HL-60 (cell line): ENCODE data around the gene CD58.

Experiments used
- DNase-seq, 2 experiments: peaks; one replicate each; pipeline ENCODE4 v3.0.0-alpha.2; 2010 to 2020; ENCODE audit warnings: low read depth in 1 of 2, low spot score in 1 of 2
- H3K27ac ChIP-seq: fragments of 250-450 bp; sonication (Bioruptor Pico); replicated peaks from 2 replicates; pipeline ENCODE4 v1.5.1; 2020; ENCODE audit warnings: mild to moderate bottlenecking, moderate library complexity
- H3K27me3 ChIP-seq: fragments of 250-450 bp; sonication (Bioruptor Pico); 2 replicates; pipeline ENCODE4 v1.5.1; 2021; ENCODE audit warnings: mild to moderate bottlenecking, moderate library complexity; ENCODE audit not compliant: insufficient read depth, poor library complexity, severe bottlenecking
- H3K4me3 ChIP-seq: replicated peaks from 2 replicates; pipeline ENCODE4 v1.5.1; 2011; ENCODE audit warnings: mild to moderate bottlenecking, control low read depth, low read length; ENCODE audit not compliant: insufficient read depth
- CTCF ChIP-seq: IDR thresholded peaks from one replicate; pipeline ENCODE4 v1.5.1; 2011; ENCODE audit warnings: low read length, control low read depth, inconsistent platforms; ENCODE audit not compliant: insufficient read depth
- GABPA ChIP-seq: IDR thresholded peaks from 2 replicates; pipeline ENCODE4 v1.6.1; 2012; ENCODE audit warnings: low read depth
- POLR2AphosphoS5 ChIP-seq: IDR thresholded peaks from 2 replicates; pipeline ENCODE4 v1.6.1; 2012; ENCODE audit warnings: low read depth
- REST ChIP-seq: IDR thresholded peaks from 2 replicates; pipeline ENCODE4 v1.6.1; 2012; ENCODE audit warnings: low read depth; ENCODE audit not compliant: insufficient replicate concordance
- SPI1 ChIP-seq: IDR thresholded peaks from 2 replicates; pipeline ENCODE4 v1.6.1; 2012; ENCODE audit warnings: low read depth, mild to moderate bottlenecking, borderline replicate concordance

CD58 gene

GRCh38 chr1:116528329-116529083 lies 42.3 kb downstream of the CD58 start:
- H3K4me3 ChIP-seq: no peak overlapping the region
- no peak overlapping the region for H3K27ac ChIP-seq
- TF ChIP-seq REST (no peak), CTCF (no peak)
- H3K27me3 ChIP-seq: no peaks in the 10 kb centered on the region
- no peak for DNase-seq

GRCh38 chr1:116525440-116525839 lies 45.4 kb downstream of the CD58 start:
- Histone ChIP-seq H3K27me3 (no peaks in the 10 kb centered on the region), H3K27ac (no peak overlapping the region), H3K4me3 (no peak overlapping the region)
- TF ChIP-seq POLR2AphosphoS5: no peak
- no peak for TF ChIP-seq CTCF
- no peak for TF ChIP-seq SPI1
- no peak for TF ChIP-seq GABPA
- TF ChIP-seq REST: no peak
- no peak for DNase-seq

GRCh38 chr1:116521186-116521585 lies 49.6 kb downstream of the CD58 start:
- TF ChIP-seq CTCF (no peak), REST (no peak), POLR2AphosphoS5 (no peak), SPI1 (no peak), GABPA (no peak)
- Histone ChIP-seq H3K27ac (no peak overlapping the region), H3K27me3 (no peaks in the 10 kb centered on the region), H3K4me3 (no peak overlapping the region)
- DNase-seq: no peak
